ENCODE measurements around the gene WRNIP1. TPM values are rescaled to one million over a fixed set of nuclear protein-coding genes. Genes with fewer than 3 reads are reported as not detected.

Gene WRNIP1
- total and polyA plus RNA-seq, 9 of the 15 experiments (the other 6 are each of a cell fraction or from before 2014, with no cell fraction given) = 13.2 to 63.6 (median 48.6) TPM

DNA sequence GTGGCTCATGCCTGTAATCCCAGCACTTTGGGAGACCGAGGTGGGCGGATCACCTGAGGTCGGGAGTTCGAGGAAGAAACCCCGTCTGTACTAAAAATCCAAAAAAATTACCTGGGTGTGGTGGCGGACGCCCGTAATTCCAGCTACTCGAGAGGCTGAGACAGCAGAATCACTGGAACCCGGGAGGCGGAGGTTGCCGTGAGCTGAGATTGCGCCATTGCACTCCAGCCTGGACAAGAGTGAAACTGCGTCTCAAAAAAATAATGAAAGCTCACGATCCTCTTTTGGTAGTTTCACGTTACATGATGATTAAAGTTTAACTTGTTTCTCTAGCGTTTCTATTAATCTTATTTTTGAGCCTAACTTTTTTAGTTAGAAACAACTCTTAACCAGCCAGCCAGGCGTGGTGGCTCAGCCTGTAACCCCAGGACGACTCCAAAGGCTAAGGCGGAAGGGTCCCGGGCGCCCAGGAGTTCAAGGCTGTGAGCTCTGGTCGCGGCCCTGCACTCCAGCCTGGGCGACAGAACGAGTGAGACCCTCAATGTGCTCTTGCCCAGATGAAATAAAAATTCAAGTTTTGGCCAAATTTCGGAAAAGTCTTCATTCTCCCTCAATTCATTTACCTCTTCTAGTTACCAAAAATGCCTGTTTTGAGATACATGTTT, 1.2 kb upstream of the WRNIP1 start:
- POLR2A ChIA-PET = interaction anchor here (0.9 to 2.1 kb wide), 3 partner anchors 9 to 139 kb away, joined by 4 to 9 read pairs (median 6); no protein-coding TSS in a partner anchor
- H3K27me3 ChIP-seq (ENCODE audit: control insufficient read depth in 2 of 2, insufficient read depth in 2 of 2, low read length in 2 of 2) = no peaks in the 10 kb centered on the region
- peaks cover 18% of the 10 kb centered on the region for H3K36me3 ChIP-seq (ENCODE audit: control insufficient read depth, insufficient read depth, low read length)
- ATAC-seq (no peak), FAIRE-seq (no peak), DNase-seq (ENCODE audit: extremely low read depth in 1 of 4, low spot score in 3 of 4) (no peak)
- H3K27ac ChIP-seq (ENCODE audit: extremely low read depth, low read depth, low read length) = peak overlapping the region; percentile 64; the same call in 1 of the 3 replicates
- no peaks in the 10 kb centered on the region for H3K9me1 ChIP-seq (ENCODE audit: control insufficient read depth, insufficient read depth, low read length)
- no peak overlapping the region for H3K4me3 ChIP-seq
- in situ Hi-C loops (cut with MboI) (no loop called here), intact Hi-C loops (cut with micrococcal nuclease) (no loop called here)
- TF ChIP-seq POLR2G (IDR thresholded peaks at IDR 0.05; ENCODE audit: low read depth, low read length) (0 out of 2 replicates have a peak, but pooled peaks have one; percentile 1), TCF7 (IDR thresholded peaks at IDR 0.05; ENCODE audit: borderline replicate concordance) (no peak), KAT7 (CRISPR knock-in tag; IDR thresholded peaks at IDR 0.05; ENCODE audit: borderline replicate concordance) (peak; percentile 68; the same call in 1 of the 2 replicates), THRB (CRISPR knock-in tag; conservative IDR thresholded peaks at IDR 0.05) (no peak), ZNF583 (CRISPR knock-in tag; IDR thresholded peaks at IDR 0.05) (0 out of 2 replicates have a peak, but pooled peaks have one; percentile 6)
- TF ChIP-seq, protein P1, sequence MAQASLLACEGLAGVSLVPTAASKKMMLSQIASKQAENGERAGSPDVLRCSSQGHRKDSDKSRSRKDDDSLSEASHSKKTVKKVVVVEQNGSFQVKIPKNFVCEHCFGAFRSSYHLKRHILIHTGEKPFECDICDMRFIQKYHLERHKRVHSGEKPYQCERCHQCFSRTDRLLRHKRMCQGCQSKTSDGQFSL (CRISPR knock-in tag; IDR thresholded peaks at IDR 0.05) = no peak
- TF ChIP-seq, protein P1 (tag; IDR thresholded peaks at IDR 0.05) = no peak
- peak overlapping the region; percentile 91 for H3K4me2 ChIP-seq (ENCODE audit: insufficient read depth, low read length)
- H3K9ac ChIP-seq (ENCODE audit: insufficient read depth in 1 of 2, low read depth in 2 of 2, low read length in 2 of 2) = peak overlapping the region in 1 of 2 experiments; percentile 71; a peak in 1 of 4 replicates
- no peaks in the 10 kb centered on the region; the same call in 1 of the 2 replicates for H3K9me3 ChIP-seq (replicated peaks; ENCODE audit: control insufficient read depth, insufficient read depth, low read depth, low read length)
- peaks cover 26 to 32% of the 10 kb centered on the region in 2 experiments for H3K4me1 ChIP-seq (replicated peaks in 1 of 2; ENCODE audit: control insufficient read depth in 2 of 2, insufficient read depth in 2 of 2, low read length in 2 of 2)
- 92% methylated on average over 27 of the region's 27 CpGs for WGBS (ENCODE audit: insufficient coverage, low coverage, missing lambda C conversion rate)
- peaks cover 29% of the 10 kb centered on the region for H4K20me1 ChIP-seq (replicated peaks; ENCODE audit: control insufficient read depth, insufficient read depth, low read length)
- CTCF ChIA-PET (ENCODE audit: low intra/inter-chr PET ratio) = no interaction called here
- peaks cover 37% of the 10 kb centered on the region for H3K79me2 ChIP-seq (ENCODE audit: control insufficient read depth, insufficient read depth, low read length)
- H2AFZ ChIP-seq (ENCODE audit: low read depth, low read length) = peak overlapping the region; percentile 82
- BruUV-seq (replicated peaks) = no TSS peak
